AG10803 (cell line): ENCODE results near the gene DYRK4.
A peak's percentile ranks its signal among the peaks of the same experiment; 100 is the strongest.

Experiments
- DNase-seq: peaks from one replicate; pipeline ENCODE4 v3.0.0; 2010; ENCODE audit warnings: low read depth
- H3K4me3 ChIP-seq: 2 replicates; pipeline ENCODE4 v1.5.1; 2011; ENCODE audit warnings: mild to moderate bottlenecking, low read length, control low read depth
- CTCF ChIP-seq: conservative IDR thresholded peaks from 2 replicates; pipeline ENCODE4 v1.5.1; 2011; ENCODE audit warnings: mild to moderate bottlenecking, low read length, control low read depth, inconsistent platforms

Gene DYRK4

DNA sequence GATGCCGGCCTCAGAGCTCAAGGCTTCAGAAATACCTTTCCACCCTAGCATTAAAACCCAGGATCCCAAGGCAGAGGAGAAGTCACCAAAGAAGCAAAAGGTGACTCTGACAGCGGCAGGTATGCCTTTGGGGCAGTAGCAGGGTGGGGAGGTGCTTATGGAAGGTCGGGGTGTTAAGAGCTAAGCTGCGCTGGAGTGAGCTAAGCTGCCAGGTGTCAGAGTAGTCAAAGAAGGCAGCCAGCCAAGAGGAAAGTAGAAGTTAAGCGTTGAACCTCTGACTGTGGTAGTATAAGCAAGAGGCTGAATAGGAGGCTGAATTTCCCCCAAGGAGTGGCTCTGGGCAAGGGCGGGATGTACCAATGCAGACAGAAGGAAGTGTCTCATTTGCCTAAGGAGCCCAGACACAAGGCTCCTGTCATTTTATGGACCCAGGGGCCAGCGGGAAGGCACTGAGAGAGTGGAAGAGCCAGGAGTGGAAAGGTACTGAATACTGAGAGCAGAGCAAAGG, 29.2 kb downstream of the DYRK4 start:
- TF ChIP-seq CTCF: no peak
- no peak for DNase-seq
- H3K4me3 ChIP-seq: no peak overlapping the region

DNA sequence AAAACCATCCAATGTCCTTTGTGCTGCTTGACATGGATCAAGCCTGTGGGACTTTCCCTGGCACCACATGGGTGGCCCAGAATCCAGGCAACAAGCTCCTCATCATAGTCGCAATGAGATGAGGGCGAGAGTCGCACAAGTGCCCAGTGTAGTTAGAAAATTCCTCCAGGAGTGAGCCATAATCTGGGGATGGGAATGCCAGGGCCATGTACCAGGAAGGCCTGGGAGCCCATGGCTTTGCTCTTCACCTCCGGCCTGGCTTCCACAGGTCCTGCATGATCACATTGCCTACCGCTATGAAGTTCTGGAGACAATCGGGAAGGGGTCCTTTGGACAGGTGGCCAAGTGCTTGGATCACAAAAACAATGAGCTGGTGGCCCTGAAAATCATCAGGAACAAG, 33.9 kb downstream of the DYRK4 start:
- no peak for TF ChIP-seq CTCF

GRCh38 chr12:4603421-4603820, 41.4 kb downstream of the DYRK4 start:
- no peak for TF ChIP-seq CTCF
- no peak for DNase-seq
- no peak overlapping the region for H3K4me3 ChIP-seq

More for the DNA sequence above, 33.9 kb downstream of the DYRK4 start:
- DNase-seq: no peak
- H3K4me3 ChIP-seq: no peak overlapping the region

GRCh38 chr12:4603946-4604345, 41.9 kb downstream of the DYRK4 start:
- TF ChIP-seq CTCF: no peak
- no peak overlapping the region for H3K4me3 ChIP-seq
- no peak for DNase-seq

GRCh38 chr12:4604684-4605193, 42.7 kb downstream of the DYRK4 start:
- TF ChIP-seq CTCF: peak; percentile 99
- DNase-seq: peak; percentile 89

DNA sequence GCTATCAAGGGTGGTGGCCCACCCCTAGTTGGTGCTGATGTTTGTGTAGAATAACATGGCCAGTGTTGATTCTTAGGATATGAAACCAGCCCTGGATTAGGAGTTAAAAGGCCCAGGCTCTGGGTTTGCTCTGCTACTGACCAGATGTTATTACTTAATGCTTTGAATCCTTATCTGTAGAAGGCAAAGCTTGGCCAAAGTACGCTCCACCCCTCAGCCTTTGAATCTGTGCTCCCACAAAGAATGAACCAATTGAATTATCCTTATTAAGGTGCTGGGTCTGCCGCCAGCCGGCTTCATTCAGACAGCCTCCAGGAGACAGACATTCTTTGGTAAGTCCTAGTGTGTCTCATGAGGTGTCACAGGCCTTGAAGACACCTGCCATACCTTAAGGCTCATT, 45.0 kb downstream of the DYRK4 start:
- no peak overlapping the region for H3K4me3 ChIP-seq
- TF ChIP-seq CTCF: no peak
- DNase-seq: no peak

More at GRCh38 chr12:4604684-4605193, 42.7 kb downstream of the DYRK4 start:
- H3K4me3 ChIP-seq: peak overlapping the region; percentile 92

DNA sequence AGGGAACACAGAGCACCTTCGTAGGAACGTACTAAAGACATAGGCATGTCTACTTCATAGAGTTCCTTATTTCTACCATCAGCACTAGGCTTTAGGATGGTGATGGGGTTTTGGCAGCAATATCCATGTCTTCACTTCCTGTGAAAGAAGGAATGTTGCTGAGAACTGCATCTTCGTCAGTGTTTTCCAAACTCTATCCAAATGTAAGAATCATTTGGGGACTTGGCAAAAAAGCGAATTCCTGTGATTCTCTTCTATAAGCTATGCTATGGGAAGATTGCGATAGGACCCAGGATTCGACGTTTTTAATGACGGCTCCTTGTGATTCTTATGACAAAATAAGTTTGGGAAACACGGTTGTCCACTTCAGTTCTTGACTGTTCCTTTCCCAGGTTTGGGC, 47.1 kb downstream of the DYRK4 start:
- H3K4me3 ChIP-seq: no peak overlapping the region
- DNase-seq: no peak
- TF ChIP-seq CTCF: no peak
